SW480 (cell line): ENCODE results near the gene OR4D2.
"Not testable (repeated sequence)": the region's sequence is repeated elsewhere in the genome, so short reads cannot be mapped to it uniquely, and the experiment has no call there.

Source experiments
- DNase-seq: peaks from one replicate; pipeline ENCODE4 v3.0.0-alpha.2; 2016; ENCODE audit warnings: low spot score

Gene OR4D2

DNA sequence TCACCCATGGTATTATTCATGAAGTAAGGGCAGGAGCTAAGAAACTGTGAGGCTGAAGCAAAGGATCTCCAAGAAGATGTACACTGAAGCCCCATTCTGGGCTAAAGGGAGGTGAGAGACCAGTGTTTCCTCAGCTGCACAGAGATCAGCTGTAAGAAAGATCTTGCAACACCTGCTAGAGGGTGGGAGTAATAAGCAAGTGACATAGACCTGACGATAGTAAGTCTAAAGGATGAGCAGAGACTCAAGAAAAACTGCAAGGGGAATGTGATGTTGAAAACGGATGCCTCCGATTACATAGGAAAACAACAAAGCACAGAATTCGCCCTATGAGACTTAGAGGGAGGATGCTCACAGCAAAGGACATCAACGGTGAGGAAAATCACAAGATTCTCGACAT lies at the start of gene OR4D2:
Gene OR4D2 (plus strand): TSS at position 301 of the 400 bp plus-strand sequence. CDS start 2,674 bp downstream, outside the sequence.
- no peak for DNase-seq

DNA sequence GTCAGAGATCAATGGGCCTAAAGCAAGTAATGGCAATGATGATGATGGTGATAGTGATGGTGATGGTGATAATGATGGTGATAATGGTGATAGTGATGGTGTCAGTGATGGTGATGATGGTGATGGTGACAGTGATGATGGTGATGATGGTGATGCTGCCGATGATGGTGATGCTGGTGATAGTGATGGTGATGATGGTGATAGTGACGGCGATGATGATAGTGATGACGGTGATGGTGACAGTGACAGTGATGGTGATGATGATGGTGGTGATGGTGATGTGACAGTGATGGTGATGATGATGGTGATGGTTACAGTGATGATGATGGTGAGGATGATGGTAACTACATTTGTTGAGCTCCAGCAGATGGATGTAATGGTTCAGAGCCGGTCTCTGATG lies 49.4 kb upstream of the OR4D2 start:
- no peak for DNase-seq

- DNase-seq = no peak
Measured at GRCh38 chr17:58119491-58119890, 47.3 kb upstream of the OR4D2 start.

GRCh38 chr17:58120195-58120822 lies 46.5 kb upstream of the OR4D2 start:
- DNase-seq = peak; percentile 28

DNA sequence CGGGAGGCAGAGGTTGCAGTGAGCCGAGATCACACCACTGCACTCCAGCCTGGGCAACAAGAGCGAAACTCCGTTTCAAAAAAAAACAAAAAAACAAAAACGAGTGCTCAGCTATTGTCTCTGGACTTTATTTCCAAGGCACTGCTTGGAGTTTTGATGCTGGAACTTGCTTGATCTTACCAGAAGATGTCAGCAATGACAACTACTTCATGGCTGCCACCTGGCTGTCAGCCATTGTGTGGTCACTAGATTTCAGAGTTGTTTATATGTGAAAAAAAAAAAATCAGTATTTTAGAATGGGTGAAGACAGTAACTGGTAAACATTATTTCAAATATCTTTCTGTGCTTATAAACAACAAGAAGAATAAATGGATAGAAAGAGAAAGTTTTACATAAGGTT lies 44.9 kb upstream of the OR4D2 start:
- peak; percentile 52 for DNase-seq

DNA sequence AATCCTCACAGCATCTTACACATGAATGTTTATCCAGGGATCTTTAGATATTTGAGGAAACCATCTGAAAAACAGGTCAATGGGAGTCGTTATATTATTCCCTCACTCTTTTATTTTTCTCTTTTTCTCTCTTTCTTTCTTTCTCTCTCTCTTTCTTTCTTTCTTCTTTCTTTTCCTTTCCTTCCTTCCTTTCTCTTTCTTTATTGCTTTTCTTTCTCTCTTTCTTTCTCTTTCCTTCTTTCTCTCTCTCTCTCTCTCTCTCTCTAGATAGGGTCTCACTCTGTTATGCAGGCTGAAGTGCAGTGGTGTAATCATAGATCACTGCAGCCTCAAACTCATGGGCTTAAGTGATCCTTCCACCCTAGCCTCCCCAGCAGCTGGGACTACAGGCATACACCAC lies 38.9 kb upstream of the OR4D2 start:
- no peak for DNase-seq

GRCh38 chr17:58132697-58133096 lies 34.1 kb upstream of the OR4D2 start:
- not testable (repeated sequence) for DNase-seq

DNA sequence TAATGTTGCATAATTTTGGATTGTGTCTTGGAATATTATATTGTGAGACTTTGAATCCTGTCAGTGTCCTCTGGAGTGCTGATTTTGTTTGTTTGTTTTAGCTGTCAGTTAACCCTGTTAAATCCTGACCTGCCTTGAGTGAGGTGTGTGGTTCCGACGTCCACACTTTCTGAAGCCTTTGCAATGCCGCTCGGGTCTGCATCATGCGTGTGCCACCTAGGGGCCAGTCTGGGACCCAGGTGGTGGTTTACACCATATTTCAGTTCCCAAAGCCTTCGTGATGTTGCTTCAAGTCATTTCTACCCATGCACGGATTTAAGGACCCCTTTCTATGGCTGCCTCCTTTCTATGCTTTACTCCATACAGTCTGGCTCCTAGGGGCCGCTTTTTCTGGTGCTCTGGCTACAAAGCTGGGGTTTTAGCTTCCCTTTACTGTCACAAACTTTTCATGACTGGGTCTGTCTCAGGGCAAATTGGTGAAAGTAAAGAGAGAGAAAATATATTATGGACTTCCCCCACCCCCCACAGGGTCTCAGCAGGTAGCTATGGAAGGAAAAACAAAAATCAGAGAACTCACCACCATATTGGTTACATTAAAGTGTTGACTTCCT lies 30.0 kb upstream of the OR4D2 start:
- peak; percentile 36 for DNase-seq

GRCh38 chr17:58141505-58141904 lies 25.3 kb upstream of the OR4D2 start:
- no peak for DNase-seq

GRCh38 chr17:58143335-58143734 lies 23.4 kb upstream of the OR4D2 start:
- not testable (repeated sequence) for DNase-seq

- no peak for DNase-seq
Measured at GRCh38 chr17:58144801-58145200, 22.0 kb upstream of the OR4D2 start.

GRCh38 chr17:58147930-58148434 lies 18.8 kb upstream of the OR4D2 start, which contains the start of gene OR4D1:
Gene OR4D1 (plus strand): TSS chr17:58148384. CDS start chr17:58155154, 6,770 bp downstream.
- DNase-seq = no peak

DNA sequence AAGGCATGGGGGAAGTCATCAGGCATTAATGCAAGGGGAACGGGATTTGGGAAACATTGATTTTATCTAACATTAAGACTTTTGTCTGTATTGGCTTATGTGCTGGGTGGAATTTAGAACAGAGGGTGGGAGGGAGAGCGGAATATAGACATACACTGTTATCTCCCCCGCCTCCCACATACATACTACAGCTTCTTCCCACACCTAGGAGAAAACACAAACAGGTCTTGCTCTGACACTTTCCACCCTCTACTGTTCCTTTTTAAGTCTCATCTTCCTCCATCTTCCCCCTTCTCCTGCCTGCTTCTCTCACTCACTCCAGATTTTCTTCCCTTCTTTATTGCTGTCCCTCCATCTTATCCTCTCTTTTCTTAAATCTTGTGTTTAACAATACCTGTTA lies 18.2 kb upstream of the OR4D2 start:
- no peak for DNase-seq

- DNase-seq = no peak
Measured at GRCh38 chr17:58150394-58150793, 16.4 kb upstream of the OR4D2 start.

- peak; percentile 37 for DNase-seq
Measured at GRCh38 chr17:58153046-58153445, 13.7 kb upstream of the OR4D2 start.

DNA sequence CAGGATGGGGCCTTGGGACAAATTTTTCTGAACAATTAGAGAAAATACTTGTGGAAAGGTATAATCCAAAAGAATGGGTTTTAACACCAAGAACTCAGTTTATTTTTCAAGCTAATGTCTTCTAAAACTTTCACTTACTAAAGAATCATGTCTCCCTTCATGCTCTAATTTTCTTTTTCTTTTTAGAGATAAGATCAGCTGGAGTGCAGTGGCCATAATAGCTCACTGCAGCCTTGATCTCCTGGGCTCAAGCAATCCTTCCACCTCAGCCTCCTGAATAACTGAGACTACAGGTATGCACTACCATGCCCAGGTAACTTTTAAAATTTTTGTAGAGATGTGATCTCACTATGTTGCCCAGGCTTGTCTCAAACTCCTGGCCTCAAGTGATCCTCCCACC lies 13.1 kb upstream of the OR4D2 start:
- no peak for DNase-seq

GRCh38 chr17:58156839-58157803 lies 9.7 kb upstream of the OR4D2 start:
- no peak for DNase-seq

DNA sequence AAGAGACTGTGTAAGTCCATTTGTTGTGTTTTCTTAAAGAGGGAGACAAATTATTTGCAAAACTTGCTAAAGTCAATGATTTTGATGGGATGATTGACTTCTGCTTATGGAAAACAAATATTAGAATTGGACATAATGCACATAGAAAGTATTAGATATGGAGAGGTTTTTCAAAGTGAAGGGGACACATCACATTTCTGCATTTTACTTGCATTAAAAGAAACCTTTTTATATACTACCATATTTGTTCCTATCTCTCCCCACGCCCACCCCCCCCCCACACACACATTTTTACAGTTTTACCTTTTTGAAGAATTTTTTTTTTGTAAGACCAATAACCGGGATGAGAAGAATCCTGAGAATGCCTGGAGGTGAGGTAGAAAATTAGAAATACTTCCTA lies 8.6 kb upstream of the OR4D2 start:
- no peak for DNase-seq

DNA sequence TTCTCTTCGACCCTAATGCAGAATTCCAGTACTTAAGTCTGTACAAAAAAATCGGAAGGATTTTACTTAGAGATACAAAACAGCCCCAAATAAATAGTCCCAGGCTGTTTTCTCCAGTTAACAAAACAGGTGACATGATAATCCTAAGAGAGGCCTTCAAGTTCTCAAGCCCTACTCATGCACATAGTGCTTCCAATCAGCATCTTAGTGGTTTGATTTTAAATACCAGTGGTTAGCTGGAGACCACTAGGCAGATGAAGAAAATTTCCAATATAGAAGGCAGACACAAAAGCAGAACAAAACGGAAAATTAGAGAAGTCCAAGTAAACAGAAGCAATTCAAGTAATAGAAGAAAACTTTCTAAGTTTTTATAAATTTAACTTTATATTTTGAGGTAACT lies 5.2 kb upstream of the OR4D2 start:
- DNase-seq = no peak

- no peak for DNase-seq
Measured at GRCh38 chr17:58165981-58166380, 801 bp upstream of the OR4D2 start.

DNA sequence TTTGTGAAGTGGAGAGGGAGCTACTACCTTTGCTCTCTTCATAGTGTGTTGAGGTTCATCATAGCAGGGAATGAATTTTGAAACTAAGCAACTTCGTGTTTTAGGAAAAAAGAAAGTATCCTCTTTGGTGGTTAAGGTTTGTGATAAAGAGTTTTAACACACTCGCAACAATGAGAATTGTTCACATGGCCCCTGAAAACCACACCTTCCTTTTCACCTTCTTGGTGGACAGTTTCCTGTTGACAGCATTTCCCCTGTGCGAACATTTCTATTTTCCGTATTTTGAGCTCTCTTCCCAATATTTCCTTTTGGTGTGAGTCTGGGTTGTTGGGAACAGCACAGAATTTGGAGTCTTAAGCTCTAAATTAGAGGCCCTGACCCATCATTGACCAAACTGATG lies 3.8 kb downstream of the OR4D2 start:
- DNase-seq = no peak

- peak; percentile 66 for DNase-seq
Measured at GRCh38 chr17:58172369-58173071, 5.7 kb downstream of the OR4D2 start.
